A673 (cell line): ENCODE data around the gene TSSC4.

Experiments
- CTCF ChIP-seq: fragments of 300-800, 200-600 bp; sonication (generic); conservative IDR thresholded peaks from 2 replicates; pipeline ENCODE4 v1.5.1; 2017; ENCODE audit warnings: low read depth, mild to moderate bottlenecking, antibody characterized with exemption, low read length, moderate library complexity, mixed read lengths
- EZH2 ChIP-seq: fragments of 200-600 bp; sonication (generic); IDR thresholded peaks from 2 replicates; pipeline ENCODE4 v1.6.1; 2017; ENCODE audit warnings: borderline replicate concordance, low read depth, mild to moderate bottlenecking, mixed read lengths, antibody characterized with exemption, low read length; ENCODE audit not compliant: poor library complexity, severe bottlenecking

- peak; percentile 98 for TF ChIP-seq CTCF
- no peak for TF ChIP-seq EZH2
Observed at GRCh38 chr11:2400069-2400761, at the start of gene TSSC4.
